ENCODE measurements around the gene ADAMTS13. TPM values are rescaled to one million over a fixed set of nuclear protein-coding genes. Genes with fewer than 3 reads are reported as not detected.

The ADAMTS13 gene
- total RNA-seq, 4 donors from 2014 or later, result 4.4 to 13.2 (median 5.7) TPM

DNA sequence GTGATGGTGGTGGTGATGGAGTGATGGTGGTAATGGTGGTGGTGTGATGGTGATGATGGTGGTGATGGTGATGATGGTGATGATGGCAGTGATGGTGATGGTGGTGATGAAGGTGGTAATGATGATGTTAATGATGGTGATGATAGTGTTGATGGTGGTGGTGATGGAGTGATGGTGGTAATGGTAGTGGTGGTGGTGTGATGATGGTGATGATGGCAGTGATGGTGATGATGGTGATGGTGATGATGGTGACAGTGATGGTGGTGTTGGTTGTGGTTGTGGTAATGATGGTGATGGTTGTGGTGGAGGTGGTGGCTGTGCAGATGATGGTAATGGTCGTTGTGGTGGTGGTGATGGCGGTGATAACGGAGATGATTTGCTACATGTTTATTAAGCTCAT is 38.7 kb upstream of the ADAMTS13 start:
- TF ChIP-seq, protein P1, sequence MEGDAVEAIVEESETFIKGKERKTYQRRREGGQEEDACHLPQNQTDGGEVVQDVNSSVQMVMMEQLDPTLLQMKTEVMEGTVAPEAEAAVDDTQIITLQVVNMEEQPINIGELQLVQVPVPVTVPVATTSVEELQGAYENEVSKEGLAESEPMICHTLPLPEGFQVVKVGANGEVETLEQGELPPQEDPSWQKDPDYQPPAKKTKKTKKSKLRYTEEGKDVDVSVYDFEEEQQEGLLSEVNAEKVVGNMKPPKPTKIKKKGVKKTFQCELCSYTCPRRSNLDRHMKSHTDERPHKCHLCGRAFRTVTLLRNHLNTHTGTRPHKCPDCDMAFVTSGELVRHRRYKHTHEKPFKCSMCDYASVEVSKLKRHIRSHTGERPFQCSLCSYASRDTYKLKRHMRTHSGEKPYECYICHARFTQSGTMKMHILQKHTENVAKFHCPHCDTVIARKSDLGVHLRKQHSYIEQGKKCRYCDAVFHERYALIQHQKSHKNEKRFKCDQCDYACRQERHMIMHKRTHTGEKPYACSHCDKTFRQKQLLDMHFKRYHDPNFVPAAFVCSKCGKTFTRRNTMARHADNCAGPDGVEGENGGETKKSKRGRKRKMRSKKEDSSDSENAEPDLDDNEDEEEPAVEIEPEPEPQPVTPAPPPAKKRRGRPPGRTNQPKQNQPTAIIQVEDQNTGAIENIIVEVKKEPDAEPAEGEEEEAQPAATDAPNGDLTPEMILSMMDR (IDR thresholded peaks at IDR 0.05), result no peak
- TF ChIP-seq POLR2A (IDR thresholded peaks at IDR 0.05), result no peak
- H3K9me3 ChIP-seq, result no peaks in the 10 kb centered on the region

DNA sequence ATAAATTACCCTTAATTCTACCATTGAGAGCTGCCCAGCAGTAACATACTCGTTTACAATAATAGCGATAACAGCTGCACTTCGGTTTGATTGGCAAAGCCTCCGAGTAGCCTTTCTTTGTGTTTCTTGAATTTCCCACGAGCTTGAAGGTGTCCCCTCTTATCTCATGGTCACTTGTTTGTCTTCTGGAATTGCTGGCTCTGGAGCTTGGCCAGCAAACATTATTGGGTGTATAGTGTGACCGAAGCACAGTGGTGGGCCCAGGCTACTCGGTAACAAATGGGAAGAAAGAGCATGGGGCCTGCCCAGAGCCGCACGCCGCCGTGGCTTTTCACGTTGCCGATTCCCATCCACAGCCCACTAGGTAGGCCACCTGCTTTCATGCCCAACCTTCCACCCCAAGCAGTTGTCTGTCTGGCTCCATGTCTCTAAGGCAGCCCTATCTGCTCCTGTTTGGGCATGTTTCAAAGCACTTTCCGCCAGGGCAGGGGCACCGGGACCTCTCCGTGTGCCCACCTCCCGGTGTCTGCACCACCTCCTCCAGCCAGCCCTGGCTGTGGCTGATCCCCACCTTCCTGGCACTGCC is 37.3 kb upstream of the ADAMTS13 start:
- Histone ChIP-seq H3K9me3 (no peaks in the 10 kb centered on the region), H3K36me3 (no peaks in the 10 kb centered on the region), H3K4me3 (no peak overlapping the region), H3K27ac (no peak overlapping the region), H3K4me1 (no peaks in the 10 kb centered on the region), H3K27me3 (no peaks in the 10 kb centered on the region)
- DNase-seq, result no peak
- TF ChIP-seq POLR2A (IDR thresholded peaks at IDR 0.05), result no peak
- TF ChIP-seq, protein P1 (IDR thresholded peaks at IDR 0.05), result no peak

More for the DNA sequence above, 38.7 kb upstream of the ADAMTS13 start:
- H3K36me3 ChIP-seq, result no peaks in the 10 kb centered on the region
- no peak overlapping the region for H3K27ac ChIP-seq
- no peak overlapping the region for H3K4me3 ChIP-seq
- no peaks in the 10 kb centered on the region for H3K4me1 ChIP-seq
- no peaks in the 10 kb centered on the region for H3K27me3 ChIP-seq
- DNase-seq, result no peak

DNA sequence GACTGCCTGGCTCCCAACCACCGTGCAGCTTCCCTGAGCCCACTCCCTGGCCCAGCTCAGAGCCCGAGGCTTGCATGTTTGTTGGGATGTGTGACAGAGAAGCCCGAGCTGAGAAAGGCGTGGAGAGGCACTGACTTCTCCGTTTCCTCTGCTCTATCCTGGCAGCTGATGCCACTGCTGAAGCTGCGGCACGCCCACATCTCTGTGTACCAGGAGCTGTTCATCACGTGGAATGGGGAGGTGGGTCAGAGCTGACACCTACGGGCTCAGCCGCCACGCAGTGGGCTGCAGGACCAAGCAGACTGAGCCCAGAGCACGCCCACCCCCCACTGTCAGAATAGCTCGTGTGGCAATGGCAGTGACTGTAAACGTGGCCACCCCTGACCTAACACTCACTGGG is 36.7 kb upstream of the ADAMTS13 start:
- no peaks in the 10 kb centered on the region for H3K9me3 ChIP-seq
- no peaks in the 10 kb centered on the region for H3K36me3 ChIP-seq
- no peak for TF ChIP-seq POLR2A (IDR thresholded peaks at IDR 0.05)
- TF ChIP-seq, protein P1 (IDR thresholded peaks at IDR 0.05), result no peak
- no peaks in the 10 kb centered on the region for H3K4me1 ChIP-seq
- DNase-seq, result no peak
- H3K4me3 ChIP-seq, result no peak overlapping the region
- H3K27ac ChIP-seq, result no peak overlapping the region
- H3K27me3 ChIP-seq, result no peaks in the 10 kb centered on the region

DNA sequence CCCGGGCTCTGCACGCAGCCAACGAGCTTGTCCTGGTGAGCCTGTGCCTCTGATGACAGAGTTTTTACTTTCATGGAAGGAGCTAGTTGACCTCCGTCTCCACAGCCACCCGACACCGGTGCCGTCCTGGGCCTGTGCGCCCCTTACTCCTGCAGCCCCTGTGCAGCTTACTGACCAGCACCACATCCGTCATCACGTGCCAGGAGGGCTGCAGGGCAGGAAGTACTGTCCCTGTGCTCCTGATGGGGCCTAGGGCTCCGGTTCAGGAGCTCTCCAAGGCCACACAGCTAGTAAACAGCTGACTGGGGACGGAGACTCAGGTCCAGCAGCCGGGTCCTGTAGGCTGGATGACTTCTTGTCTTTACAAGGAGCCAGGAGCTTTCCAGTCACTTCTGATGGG is 35.8 kb upstream of the ADAMTS13 start:
- no peak for DNase-seq
- no peaks in the 10 kb centered on the region for H3K36me3 ChIP-seq
- H3K27me3 ChIP-seq, result no peaks in the 10 kb centered on the region

DNA sequence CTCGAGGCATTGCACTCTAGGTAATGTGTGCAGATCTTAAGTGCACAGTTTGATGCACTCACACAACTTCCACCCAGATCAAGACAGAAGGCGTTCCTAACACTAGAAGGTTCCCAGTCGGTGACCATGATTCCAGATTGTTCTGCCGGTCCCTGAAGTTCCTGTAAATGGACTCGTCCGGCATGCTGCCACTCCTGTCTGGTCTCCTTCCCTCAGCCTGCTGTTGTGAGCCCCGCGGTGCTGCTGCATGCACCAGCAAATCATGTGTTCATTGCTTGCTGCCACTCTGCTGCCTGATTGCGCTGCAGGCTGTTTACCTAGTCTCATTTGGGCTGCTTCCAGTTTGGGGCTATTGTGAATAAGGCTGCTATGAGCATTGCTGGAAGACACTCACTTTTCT is 34.5 kb upstream of the ADAMTS13 start:
- no peak for TF ChIP-seq POLR2A (IDR thresholded peaks at IDR 0.05)
- TF ChIP-seq, protein P1 (IDR thresholded peaks at IDR 0.05), result no peak
- Histone ChIP-seq H3K27ac (no peak overlapping the region), H3K4me3 (no peak overlapping the region), H3K27me3 (no peaks in the 10 kb centered on the region), H3K4me1 (no peaks in the 10 kb centered on the region), H3K36me3 (no peaks in the 10 kb centered on the region), H3K9me3 (no peaks in the 10 kb centered on the region)
- DNase-seq, result no peak

More for the DNA sequence above, 35.8 kb upstream of the ADAMTS13 start:
- Histone ChIP-seq H3K4me1 (no peaks in the 10 kb centered on the region), H3K9me3 (no peaks in the 10 kb centered on the region), H3K4me3 (no peak overlapping the region), H3K27ac (no peak overlapping the region)
- no peak for TF ChIP-seq POLR2A (IDR thresholded peaks at IDR 0.05)
- TF ChIP-seq, protein P1 (IDR thresholded peaks at IDR 0.05), result no peak

Data from Peyer's patch (tissue), 4 donors.